ENCODE results near the gene APLN.

Gene APLN

DNA sequence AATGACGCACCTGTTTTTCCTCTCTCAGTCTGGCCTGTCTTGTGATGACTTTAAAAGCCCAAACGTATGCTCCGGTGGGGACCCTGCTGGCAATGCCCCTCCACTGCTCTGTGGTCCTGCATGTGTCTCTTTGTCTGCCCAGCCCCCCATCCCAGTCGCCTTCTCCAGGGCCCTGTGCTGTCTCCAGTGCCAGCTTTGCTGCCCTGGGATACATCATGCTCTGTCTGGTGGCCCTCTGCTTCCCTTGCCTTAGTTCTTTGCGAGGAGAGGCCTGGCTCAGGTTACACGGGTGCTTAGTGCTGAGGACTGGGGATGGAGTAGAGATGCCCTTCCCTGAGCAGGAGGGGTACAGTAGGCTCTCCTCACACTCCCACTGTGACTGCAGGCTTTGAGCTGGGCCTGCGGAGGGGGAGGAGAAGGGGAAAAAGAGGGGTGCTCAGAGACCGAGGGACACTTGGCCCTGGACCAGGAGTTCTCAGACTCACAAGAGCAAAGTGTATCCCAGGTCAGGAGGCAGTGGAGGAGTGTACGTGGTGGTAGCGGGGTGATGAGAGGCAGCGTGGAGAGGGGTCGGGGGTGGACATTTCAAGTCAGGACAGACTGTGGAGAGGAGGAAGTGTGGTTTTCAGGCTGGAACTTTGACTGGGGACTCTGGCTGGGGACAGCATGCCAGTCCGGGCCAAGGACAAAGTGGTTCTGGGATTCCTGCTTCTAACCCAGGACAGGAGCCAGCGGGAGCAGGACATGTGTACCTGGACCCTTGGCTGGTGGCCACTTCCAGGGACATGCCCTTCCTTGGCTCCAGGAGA, 2.8 kb downstream of the APLN start:
- no peak for DNase-seq (ENCODE audit: low read depth)
- in situ Hi-C loops (cut with HindIII; ENCODE audit: low sequenced_read_pairs) = no loop called here
- no peak overlapping the region for H3K4me3 ChIP-seq (ENCODE audit: low read depth, low read length)
- TF ChIP-seq, protein P1, sequence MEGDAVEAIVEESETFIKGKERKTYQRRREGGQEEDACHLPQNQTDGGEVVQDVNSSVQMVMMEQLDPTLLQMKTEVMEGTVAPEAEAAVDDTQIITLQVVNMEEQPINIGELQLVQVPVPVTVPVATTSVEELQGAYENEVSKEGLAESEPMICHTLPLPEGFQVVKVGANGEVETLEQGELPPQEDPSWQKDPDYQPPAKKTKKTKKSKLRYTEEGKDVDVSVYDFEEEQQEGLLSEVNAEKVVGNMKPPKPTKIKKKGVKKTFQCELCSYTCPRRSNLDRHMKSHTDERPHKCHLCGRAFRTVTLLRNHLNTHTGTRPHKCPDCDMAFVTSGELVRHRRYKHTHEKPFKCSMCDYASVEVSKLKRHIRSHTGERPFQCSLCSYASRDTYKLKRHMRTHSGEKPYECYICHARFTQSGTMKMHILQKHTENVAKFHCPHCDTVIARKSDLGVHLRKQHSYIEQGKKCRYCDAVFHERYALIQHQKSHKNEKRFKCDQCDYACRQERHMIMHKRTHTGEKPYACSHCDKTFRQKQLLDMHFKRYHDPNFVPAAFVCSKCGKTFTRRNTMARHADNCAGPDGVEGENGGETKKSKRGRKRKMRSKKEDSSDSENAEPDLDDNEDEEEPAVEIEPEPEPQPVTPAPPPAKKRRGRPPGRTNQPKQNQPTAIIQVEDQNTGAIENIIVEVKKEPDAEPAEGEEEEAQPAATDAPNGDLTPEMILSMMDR (IDR thresholded peaks at IDR 0.05; ENCODE audit: low read depth, low read length, missing control alignments) = no peak

DNA sequence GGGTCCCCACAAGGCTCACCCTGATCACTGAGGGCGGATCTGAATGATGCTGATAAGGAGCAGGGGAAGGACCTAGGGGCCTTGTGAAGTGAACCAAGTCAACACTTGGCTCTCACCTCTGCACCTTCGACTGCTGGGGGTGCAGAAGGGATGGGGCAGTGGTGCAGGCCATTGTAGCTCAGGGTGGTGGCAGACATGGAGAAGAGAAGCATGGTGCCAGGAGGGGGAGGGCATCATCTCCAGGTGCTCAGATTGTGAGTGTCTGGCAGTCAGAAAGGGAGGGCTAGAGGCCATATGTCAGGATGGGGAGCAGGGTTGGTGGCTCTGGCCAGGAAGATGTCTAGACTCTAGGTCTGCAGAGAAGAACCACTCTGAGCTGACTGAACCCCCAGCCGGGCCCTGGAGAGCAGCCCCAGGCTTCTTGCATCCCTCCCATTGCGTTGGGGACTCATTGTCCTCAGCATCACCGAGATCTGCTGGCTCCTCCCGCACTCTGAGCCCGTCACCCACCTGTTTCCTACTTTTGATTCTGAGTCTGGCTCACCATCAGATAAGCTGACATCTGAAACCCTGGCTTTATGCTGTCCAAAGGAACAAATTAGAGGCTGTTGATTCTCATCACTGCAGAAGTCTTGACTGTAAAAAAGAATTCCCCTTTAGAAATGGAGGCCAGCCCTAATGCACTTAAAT, 3.8 kb downstream of the APLN start:
- in situ Hi-C loops (cut with HindIII; ENCODE audit: low sequenced_read_pairs) = no loop called here
- TF ChIP-seq, protein P1 (IDR thresholded peaks at IDR 0.05; ENCODE audit: low read depth, low read length, missing control alignments) = no peak
- no peak overlapping the region for H3K4me3 ChIP-seq (ENCODE audit: low read depth, low read length)
- DNase-seq (ENCODE audit: low read depth) = no peak

DNA sequence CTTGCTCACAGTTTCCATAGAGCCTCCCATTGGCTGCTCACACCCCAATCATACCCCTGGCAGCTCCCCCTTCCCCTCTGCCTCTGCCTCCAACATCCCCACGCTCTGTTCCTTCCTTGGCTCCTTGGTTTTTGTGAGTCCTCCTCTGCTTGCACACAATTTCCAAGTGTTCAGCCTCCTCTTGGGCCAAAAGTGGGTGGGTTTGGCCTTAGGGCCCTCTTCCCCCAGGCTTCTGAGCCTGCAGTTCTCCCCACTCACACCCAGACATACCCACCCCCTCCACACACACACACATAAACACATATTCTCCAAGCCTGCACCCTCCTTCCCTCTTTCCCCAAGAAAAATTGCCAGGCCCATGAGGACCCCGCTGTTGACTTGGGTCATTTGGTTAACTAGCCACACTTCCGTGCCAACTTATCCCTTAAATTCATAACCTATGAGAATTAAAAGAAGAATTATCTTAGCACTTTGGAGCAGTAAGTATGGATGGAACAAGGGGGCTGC, 4.5 kb downstream of the APLN start:
- TF ChIP-seq, protein P1 (IDR thresholded peaks at IDR 0.05; ENCODE audit: low read depth, low read length, missing control alignments) = no peak
- no peak overlapping the region for H3K4me3 ChIP-seq (ENCODE audit: low read depth, low read length)
- in situ Hi-C loops (cut with HindIII; ENCODE audit: low sequenced_read_pairs) = no loop called here
- DNase-seq (ENCODE audit: low read depth) = no peak

DNA sequence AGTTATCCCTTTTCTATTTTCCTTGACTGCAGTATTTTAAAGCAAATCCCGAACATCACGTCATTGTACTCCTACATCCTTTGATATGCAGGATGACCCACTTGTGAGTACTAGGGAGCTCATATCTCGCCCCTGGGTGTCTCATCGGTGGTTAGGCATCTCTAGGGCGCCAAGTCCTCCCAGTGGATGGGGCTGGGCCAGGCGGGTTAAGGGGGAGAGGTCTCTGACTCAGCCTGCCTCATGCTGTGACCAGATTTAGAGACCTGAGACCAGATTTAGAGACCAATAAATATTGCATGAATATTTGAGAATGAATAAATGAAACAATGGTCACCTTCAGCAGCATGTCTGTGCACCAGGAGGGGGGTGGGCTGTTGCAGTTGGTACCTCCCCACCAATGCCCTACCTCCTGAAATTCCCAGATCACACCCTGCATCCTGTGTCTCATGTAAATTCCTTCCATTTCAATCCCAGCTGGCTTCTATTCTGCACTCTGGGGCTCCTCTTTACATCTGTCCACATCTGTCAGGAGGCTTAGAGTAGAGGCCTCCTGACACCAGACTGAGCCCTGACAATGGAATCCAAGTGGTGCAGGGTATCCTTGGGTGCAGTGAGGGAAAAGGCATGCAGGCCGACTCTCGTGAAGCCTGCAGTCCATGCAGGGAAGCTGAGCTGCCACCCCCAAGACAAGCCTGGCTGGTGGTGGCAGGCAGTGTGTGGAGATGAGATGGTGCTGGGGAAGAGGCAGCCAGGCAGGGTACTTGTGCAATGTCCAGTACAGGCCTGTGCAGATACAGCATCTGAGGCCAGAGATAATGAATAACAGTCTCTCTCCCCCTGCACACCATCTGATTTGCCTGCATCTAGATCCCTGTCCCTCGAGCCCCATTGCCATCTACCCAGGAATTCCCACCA, 5.2 kb downstream of the APLN start:
- TF ChIP-seq, protein P1 (IDR thresholded peaks at IDR 0.05; ENCODE audit: low read depth, low read length, missing control alignments) = no peak
- no peak overlapping the region for H3K4me3 ChIP-seq (ENCODE audit: low read depth, low read length)
- in situ Hi-C loops (cut with HindIII; ENCODE audit: low sequenced_read_pairs) = no loop called here
- no peak for DNase-seq (ENCODE audit: low read depth)

DNA sequence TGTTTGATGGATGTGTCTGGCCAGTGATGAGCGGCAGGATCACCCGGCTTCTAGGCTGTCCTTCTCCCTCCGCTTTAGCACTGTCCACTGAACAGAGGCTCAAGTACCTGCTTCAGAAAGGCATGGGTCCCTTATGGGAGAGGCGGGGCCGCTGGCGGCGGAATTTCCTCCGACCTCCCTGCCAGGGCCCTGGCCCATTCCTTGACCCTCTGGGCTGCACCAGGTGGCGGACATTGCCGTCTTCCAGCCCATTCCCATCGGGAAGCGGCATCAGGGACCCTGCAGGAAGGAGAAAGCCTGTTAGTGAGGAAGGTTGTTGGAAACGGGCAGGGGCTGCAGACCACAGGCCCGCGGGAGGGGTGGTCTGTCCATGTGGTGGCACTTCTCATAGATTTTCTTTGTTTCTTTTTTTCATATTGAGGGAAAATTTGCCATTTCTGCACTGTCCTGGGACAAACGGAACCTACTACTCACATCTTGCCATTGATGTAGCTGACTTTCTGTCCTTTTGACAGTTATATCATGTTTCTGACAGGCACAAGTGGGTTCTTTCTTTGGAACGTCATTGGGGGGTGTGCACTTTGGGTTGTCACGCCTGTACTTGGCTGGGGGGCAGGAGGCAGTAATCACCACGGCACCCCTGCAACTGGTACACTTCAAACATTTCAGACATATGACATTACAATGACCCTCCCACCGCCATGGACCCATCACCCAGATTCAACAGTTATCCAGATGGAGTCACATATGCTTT, 6.1 kb downstream of the APLN start:
- in situ Hi-C loops (cut with HindIII; ENCODE audit: low sequenced_read_pairs) = no loop called here
- no peak overlapping the region for H3K4me3 ChIP-seq (ENCODE audit: low read depth, low read length)
- no peak for DNase-seq (ENCODE audit: low read depth)
- TF ChIP-seq, protein P1 (IDR thresholded peaks at IDR 0.05; ENCODE audit: low read depth, low read length, missing control alignments) = no peak
